Middle frontal gyrus (tissue), 1 donor: ENCODE results near the gene TBL1Y.
"Not testable (repeated sequence)": the region's sequence is repeated elsewhere in the genome, so short reads cannot be mapped to it uniquely, and the experiment has no call there.

Experiments used
- DNase-seq: peaks from one replicate; pipeline ENCODE4 v3.0.0-alpha.2; 2015; ENCODE audit warnings: low spot score; ENCODE audit errors: extremely low spot score

TBL1Y gene

GRCh38 chrY:6972271-6972887, 61.9 kb downstream of the TBL1Y start:
- DNase-seq: no peak

DNA sequence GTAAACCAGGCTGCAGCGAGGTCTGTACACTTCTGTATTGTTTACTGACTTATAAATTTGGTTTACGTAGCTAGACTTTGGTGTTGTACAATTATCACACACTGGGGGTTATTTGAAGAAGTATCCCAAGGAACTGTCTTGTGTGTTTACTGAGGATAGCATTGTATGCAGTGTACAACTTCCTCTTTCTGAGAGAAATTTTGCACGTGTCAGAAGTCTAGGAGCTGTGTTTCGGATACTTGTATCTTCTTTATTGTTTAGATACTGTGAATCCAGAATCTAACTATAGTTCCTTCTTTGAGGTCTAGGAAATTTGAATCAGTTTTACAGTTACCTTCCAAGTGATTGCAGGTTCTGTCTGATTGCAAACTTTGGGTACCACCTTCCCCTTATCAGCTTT, 64.5 kb downstream of the TBL1Y start:
- DNase-seq: no peak

DNA sequence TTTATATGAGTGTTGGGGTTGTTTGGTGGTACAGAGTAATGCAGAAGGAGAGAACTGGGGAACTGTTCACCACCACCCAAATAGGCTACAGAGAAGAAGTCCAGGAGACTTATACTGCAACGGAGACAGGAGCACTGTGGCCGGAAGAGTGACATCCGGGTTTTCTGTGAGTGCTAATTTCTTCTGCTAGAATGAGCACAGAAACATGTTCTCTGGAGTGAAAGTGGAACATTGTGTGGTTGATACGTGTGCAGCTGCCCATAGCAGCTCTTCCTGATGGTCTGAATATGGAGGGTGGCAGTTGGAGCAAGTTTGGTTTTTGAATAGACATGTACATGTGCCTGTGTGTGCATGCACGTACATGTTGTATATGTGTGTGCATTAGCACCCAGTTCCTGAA, 67.3 kb downstream of the TBL1Y start:
- DNase-seq: no peak

DNA sequence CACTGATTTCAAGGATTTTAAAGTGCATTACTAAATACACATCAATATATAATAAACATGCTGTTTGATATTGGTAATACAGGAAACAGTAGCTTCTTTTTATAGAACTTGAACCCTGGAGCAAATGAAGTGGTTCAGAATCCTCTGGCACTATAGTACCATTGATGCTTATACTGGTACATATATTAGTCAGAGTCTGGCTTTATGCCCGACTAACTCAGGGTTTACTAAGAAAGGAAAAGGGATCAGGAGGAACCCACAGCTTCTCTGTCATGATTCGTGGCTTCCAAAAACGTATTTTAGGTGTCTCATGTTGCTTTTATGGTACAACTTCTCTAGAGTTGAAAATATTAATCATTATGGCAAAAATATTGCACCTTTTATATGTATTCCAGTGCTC, 72.7 kb downstream of the TBL1Y start:
- no peak for DNase-seq

DNA sequence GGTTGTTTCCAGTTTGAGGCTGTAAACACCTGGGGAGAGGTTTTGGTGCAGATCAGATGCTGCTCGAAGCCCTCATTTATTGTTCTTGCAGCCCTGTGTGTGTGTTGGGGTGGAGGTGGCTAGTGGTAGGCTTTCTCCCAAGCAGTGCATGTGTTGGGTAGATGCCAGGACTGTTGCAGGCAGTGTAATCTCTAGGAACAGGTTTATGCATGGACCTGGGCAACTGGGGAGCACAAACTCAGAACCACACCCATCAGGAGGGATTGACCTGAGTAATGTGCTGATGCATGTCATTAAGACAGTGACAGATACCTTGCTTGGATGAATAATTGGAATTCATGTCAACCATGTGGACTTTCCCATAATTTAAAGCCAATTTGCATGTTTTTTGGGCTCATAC, 77.3 kb downstream of the TBL1Y start:
- DNase-seq: no peak

DNA sequence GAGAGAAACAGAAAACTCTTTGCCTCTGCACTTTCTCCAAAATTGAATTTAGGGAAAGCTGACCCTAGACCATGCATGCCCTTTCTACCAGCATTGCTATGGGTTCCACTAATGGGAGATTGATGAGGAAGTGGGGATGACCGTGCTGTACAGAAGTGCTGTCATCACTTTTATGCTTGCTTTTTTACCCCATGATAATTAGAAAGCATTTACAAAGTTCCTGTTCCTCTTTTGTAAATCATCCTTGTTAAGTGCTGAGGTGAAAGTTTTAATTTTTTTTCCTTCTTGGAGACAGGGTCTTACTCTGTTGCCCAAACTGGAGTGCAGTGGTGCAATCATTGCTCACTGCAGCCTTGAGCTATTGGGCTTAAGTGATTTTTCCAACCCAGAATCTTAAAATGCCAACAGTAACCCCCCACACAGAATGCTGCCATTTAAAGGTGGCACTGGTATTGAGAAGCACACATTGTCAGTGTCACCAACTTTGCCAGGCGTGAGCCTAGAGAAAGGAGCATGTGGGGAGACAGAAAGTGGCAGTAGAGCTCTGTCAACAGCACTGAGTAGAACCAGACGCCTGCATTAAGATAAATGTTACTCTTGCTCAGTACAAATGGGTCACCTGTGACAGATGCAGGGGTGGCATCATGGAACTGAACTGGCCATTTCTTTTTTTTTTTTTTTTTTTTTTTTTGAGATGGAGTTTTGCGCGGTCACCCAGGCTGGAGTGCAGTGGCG, 79.6 kb downstream of the TBL1Y start:
- no peak for DNase-seq

- DNase-seq: no peak
Measured at GRCh38 chrY:6992041-6992440, 81.5 kb downstream of the TBL1Y start.

DNA sequence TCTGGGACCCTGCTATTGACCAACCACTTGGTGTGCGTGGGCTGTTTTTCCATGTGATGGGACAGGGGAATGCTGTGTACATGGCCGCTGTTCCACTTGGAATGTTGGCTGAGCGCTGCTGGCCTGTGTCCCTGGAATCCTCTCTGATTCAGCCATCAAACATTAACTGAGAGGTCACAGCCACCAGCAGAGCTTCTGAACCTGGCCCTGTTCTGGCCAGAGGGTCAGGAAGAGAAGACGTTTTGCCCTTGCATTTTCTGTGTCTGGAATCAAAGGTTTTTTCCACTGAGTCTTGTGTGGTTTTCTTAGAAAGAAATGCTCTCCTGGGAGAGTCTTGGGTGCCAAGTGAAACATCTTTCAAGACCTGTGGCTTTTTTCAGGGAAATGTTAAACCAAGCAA, 85.5 kb downstream of the TBL1Y start:
- DNase-seq: no peak

GRCh38 chrY:6997503-6998066, 87.1 kb downstream of the TBL1Y start:
- DNase-seq: no peak

DNA sequence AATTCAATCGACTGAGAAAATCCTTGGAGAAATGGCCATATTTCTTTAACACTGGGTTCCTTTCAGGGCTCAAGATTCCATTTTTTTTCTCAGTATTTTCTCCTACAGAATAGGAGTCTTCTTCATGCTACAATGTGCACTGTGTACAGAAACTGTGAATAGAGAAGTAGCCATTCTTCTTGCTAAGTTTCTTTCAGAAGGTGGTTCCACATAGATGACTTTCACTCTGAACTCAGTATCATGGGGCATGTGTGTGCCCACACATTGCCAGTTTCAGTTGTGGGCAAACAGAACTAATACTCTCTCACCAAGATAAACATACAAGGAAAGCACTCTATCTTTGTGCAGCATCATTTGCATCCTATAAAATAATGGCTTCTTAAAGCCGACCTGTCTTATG, 89.4 kb downstream of the TBL1Y start:
- no peak for DNase-seq

- DNase-seq: no peak
Measured at GRCh38 chrY:7002581-7002980, 92.1 kb downstream of the TBL1Y start.

GRCh38 chrY:7007911-7008310, 97.4 kb downstream of the TBL1Y start:
- DNase-seq: no peak

- no peak for DNase-seq
Measured at GRCh38 chrY:7008578-7009355, 98.3 kb downstream of the TBL1Y start.

DNA sequence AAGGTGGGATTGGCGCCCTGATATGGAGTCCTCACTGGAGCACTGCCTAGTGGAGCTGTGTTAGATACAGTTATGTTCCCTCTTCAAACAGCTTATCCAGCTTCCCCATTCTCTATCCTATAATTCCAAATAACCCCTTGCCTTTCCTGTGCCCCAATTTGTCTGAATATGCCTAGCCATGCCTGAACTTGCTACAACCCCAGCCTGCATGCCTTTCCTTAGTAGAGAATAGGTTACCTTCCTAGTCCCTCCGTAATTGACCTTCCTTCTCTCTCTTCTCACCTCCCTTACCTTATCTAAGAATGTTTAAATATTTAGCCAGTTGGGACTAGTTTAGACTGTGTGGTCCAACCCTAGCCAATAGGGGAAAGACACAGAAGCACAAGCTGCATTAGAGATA, 102.6 kb downstream of the TBL1Y start:
- DNase-seq: no peak

- no peak for DNase-seq
Measured at GRCh38 chrY:7016521-7016920, 106.0 kb downstream of the TBL1Y start.

DNA sequence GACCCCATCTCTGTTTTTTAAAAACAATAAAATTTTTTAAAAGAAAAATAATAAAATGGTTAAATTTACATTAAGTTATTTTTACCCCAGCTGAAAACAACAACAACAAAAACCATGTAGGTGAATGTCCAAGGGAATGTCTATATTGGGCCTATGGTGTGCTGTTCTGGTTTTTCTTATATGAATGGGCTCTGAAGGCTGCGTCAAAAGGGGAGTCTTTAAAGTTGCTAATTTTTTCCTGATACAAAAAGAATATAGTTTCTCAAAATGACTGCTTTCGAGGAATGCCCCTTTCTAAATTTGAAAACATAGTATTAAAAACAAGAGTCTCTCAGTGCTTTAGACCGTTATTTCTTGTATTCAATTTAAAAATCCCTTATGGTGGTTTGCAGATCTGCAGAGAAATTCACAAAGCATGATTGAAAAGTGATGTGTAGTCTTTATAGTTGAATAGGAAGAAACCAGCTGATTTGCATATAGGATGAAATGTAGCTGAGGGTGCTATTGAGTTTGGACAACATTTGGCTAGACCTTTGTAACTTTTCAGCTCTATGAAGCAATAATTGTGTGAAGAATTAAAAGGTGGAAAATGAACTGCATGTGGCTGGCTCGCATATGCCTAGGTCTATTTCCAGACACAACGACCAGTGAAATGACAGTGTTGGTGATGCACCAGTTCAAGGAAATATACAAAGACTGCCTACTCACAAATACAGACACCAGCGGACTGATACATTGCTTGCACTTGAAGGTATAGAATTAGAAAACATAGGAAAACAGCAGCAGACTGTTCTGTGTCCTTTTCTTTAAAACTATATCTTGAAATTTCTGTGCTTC, 107.0 kb downstream of the TBL1Y start:
- DNase-seq: no peak

GRCh38 chrY:7039037-7039436, 128.5 kb downstream of the TBL1Y start:
- DNase-seq: no peak

- no peak for DNase-seq
Measured at GRCh38 chrY:7040662-7041061, 130.2 kb downstream of the TBL1Y start.

DNA sequence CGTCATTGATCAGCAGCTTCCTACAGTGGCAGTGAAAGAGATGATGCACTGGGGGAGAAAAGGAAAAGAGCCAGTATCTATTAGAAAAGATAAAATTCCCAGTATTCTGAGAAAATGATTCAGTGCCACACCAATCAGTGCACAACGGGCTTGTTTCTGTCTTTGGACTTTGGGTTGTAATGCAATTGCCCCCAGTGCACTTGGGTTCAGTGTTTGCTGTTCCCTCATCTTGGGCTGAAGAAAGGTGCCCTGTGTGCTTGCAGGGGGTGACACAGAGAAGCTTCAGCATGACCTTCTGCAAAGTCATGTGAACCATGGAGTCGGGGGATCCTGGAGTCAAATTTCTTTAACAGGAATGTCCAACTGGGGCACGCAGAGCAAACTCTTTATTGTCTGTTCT, 131.5 kb downstream of the TBL1Y start:
- no peak for DNase-seq

- not testable (repeated sequence) for DNase-seq
Measured at GRCh38 chrY:7052461-7052860, 142.0 kb downstream of the TBL1Y start.

GRCh38 chrY:7056886-7057285, 146.4 kb downstream of the TBL1Y start:
- DNase-seq: no peak
